Right forelimb (tissue), 1 donor: ENCODE results near the gene BID.

Experiments used
- DNase-seq: peaks from one replicate; pipeline ENCODE4 v3.0.0-alpha.2; 2018

Gene BID

GRCh38 chr22:17732251-17732854, 41.9 kb downstream of the BID start:
- no peak for DNase-seq

GRCh38 chr22:17729561-17729960, 44.7 kb downstream of the BID start:
- no peak for DNase-seq

- DNase-seq, result no peak
Observed at GRCh38 chr22:17728786-17729185, 45.5 kb downstream of the BID start.

- DNase-seq, result no peak
Observed at GRCh38 chr22:17726928-17727897, 47.1 kb downstream of the BID start.

- no peak for DNase-seq
Observed at GRCh38 chr22:17726006-17726927, 48.0 kb downstream of the BID start.

- DNase-seq, result no peak
Observed at GRCh38 chr22:17725500-17725796, 48.8 kb downstream of the BID start.

- no peak for DNase-seq
Observed at GRCh38 chr22:17724678-17725499, 49.4 kb downstream of the BID start.

- no peak for DNase-seq
Observed at GRCh38 chr22:17724241-17724640, 50.0 kb downstream of the BID start.

- no peak for DNase-seq
Observed at GRCh38 chr22:17719911-17720310, 54.4 kb downstream of the BID start.

GRCh38 chr22:17717708-17718107, 56.6 kb downstream of the BID start:
- no peak for DNase-seq

- DNase-seq, result no peak
Observed at GRCh38 chr22:17716529-17716928, 57.7 kb downstream of the BID start.

GRCh38 chr22:17712441-17712840, 61.8 kb downstream of the BID start:
- no peak for DNase-seq

GRCh38 chr22:17710023-17710422, 64.2 kb downstream of the BID start:
- no peak for DNase-seq

- DNase-seq, result no peak
Observed at GRCh38 chr22:17707526-17707925, 66.7 kb downstream of the BID start.

GRCh38 chr22:17706947-17707346, 67.3 kb downstream of the BID start:
- DNase-seq, result no peak

GRCh38 chr22:17705951-17706900, 68.0 kb downstream of the BID start:
- no peak for DNase-seq

GRCh38 chr22:17705546-17705945, 68.7 kb downstream of the BID start:
- DNase-seq, result no peak

GRCh38 chr22:17703811-17704210, 70.5 kb downstream of the BID start:
- no peak for DNase-seq

GRCh38 chr22:17700778-17701177, 73.5 kb downstream of the BID start:
- DNase-seq, result no peak

GRCh38 chr22:17699696-17700340, 74.5 kb downstream of the BID start:
- DNase-seq, result no peak

GRCh38 chr22:17698948-17699347, 75.3 kb downstream of the BID start:
- DNase-seq, result no peak
